Measurements from ENCODE around the gene LARP4B.

GRCh38 chr10:964988-965417, 33.5 kb upstream of the LARP4B start:
- no peak for TF ChIP-seq CTCF (conservative IDR thresholded peaks at IDR 0.05; ENCODE audit: low read length)
- TF ChIP-seq EZH2phosphoT487 (IDR thresholded peaks at IDR 0.05; ENCODE audit: borderline replicate concordance, low read depth, low read length) = no peak

Data from OCI-LY7 (cell line).